Measurements from ENCODE around the gene SLC25A11.

GRCh38 chr17:4949321-4950074, 9.7 kb upstream of the SLC25A11 start:
- no peak for TF ChIP-seq YY1 (IDR thresholded peaks at IDR 0.05; ENCODE audit: insufficient read depth, insufficient read length)
- TF ChIP-seq ZNF274 (IDR thresholded peaks at IDR 0.05; ENCODE audit: low read depth, low read length), result no peak
- TF ChIP-seq SUZ12 (IDR thresholded peaks at IDR 0.05; ENCODE audit: extremely low read depth, insufficient read depth, insufficient read length), result no peak

Measured in NT2/D1 (cell line).